Measurements from ENCODE around the gene STX16.

DNA sequence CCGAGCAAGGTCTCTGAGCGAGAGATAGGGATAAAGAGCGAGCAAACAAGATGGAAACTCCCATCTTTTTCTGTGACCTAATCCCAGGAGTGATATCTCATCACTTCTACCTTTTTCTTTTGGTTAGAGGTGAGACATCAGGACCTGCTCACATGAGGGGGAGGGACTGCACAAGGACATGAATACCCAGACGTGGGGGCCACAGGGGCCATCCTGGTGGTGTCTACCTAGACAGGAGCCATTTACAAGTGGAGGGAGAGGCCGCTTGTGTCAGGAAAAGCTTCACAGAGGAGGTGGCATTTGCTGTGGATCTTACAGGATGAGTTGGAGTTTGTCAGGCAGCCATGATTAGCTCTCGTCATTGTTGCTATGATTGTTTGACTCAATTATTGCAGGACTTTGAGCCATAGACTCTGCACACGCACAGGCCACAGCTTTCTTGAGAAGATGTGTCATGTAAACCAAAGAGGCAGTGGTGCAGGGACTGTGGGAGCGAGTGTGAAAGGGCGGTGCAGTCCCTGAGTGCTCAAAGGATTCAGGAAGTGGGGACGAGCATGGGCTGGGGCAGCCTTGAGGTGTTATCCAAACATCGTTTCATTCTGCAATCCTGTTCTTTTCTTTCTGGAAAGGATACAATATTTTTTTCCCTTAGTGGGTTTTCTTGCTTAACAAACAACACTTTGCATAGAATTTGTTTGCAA is 49.2 kb downstream of the STX16 start:
- TF ChIP-seq, protein P1, sequence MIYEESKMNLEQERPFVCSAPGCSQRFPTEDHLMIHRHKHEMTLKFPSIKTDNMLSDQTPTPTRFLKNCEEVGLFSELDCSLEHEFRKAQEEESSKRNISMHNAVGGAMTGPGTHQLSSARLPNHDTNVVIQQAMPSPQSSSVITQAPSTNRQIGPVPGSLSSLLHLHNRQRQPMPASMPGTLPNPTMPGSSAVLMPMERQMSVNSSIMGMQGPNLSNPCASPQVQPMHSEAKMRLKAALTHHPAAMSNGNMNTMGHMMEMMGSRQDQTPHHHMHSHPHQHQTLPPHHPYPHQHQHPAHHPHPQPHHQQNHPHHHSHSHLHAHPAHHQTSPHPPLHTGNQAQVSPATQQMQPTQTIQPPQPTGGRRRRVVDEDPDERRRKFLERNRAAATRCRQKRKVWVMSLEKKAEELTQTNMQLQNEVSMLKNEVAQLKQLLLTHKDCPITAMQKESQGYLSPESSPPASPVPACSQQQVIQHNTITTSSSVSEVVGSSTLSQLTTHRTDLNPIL (CRISPR knock-in tag; IDR thresholded peaks at IDR 0.05; ENCODE audit: low read depth) = no peak
- no peak for TF ChIP-seq ZFP3 (CRISPR knock-in tag; IDR thresholded peaks at IDR 0.05)
- TF ChIP-seq PPARA (CRISPR knock-in tag; IDR thresholded peaks at IDR 0.05; ENCODE audit: borderline replicate concordance) = no peak
- TF ChIP-seq OSR1 (CRISPR knock-in tag; IDR thresholded peaks at IDR 0.05) = no peak

Data from SK-N-SH treated with all-trans-retinoic acid at 6 μM for 48 hours (cell line).